K562 (cell line): ENCODE results near the gene PPP6R1. TPM values are rescaled to one million over a fixed set of nuclear protein-coding genes. Genes with fewer than 3 reads are reported as not detected.

Source experiments
- ATAC-seq: fragments of 200-7000 bp; cut with Tn5 transposase; 3 replicates; pipeline ENCODE4 v1.9.1; 2020; ENCODE audit warnings: moderate library complexity
- BruUV-seq: library from RNA; stranded (reverse); fragments of 400-500 nt; replicated peaks from 2 replicates; lab custom pipeline; 2021; lab: Mats Ljungman, UMichigan
- CTCF ChIA-PET: fragments of 300-600 bp; formaldehyde crosslinking; extraction: SDS; loops from one replicate; lab custom pipeline; 2021; ENCODE audit warnings: low intra/inter-chr PET ratio; lab: Yijun Ruan, JAX
- POLR2A ChIA-PET: fragments of 300-600, 350-650 bp; sonication (Branson Sonifier 250); formaldehyde crosslinking; extraction: SDS; loops from one replicate; lab custom pipeline; 2021; ENCODE audit warnings: antibody characterized with exemption, inconsistent platforms; lab: Yijun Ruan, JAX
- DNase-seq, 4 experiments: peaks; one replicate each; pipeline versions ENCODE4 v3.0.0 to v3.0.0-alpha.2; 2011 to 2018; ENCODE audit warnings: low spot score in 3 of 4, mixed read lengths in 3 of 4; ENCODE audit errors: extremely low read depth in 1 of 4
- FAIRE-seq: peaks from 2 replicates; lab custom pipeline; 2011; peaks lifted over from hg19 to GRCh38; lab: Jason Lieb, UNC
- H2AFZ ChIP-seq: 2 replicates; pipeline ENCODE4 v1.6.0; 2011; ENCODE audit warnings: low read depth, low read length, control low read depth, inconsistent platforms
- H3K27ac ChIP-seq: fragments of 200-600 bp; 3 replicates; pipeline ENCODE4 v1.8.0; 2011; ENCODE audit warnings: low read depth, mild to moderate bottlenecking, control low read depth, inconsistent platforms, low read length, moderate library complexity, mixed read lengths; ENCODE audit errors: extremely low read depth
- H3K27me3 ChIP-seq, 2 experiments: fragments of 300-600 bp in 1 of 2; 2 replicates in 1 of 2; 3 replicates in 1 of 2; pipeline versions ENCODE4 v1.6.0 to v1.8.0; 2011; ENCODE audit warnings: inconsistent platforms in 2 of 2, low read length in 2 of 2, mild to moderate bottlenecking in 1 of 2, mixed read lengths in 1 of 2, moderate library complexity in 1 of 2; ENCODE audit not compliant: control insufficient read depth in 2 of 2, insufficient read depth in 2 of 2
- H3K36me3 ChIP-seq: fragments of 300-600 bp; 3 replicates; pipeline ENCODE4 v1.8.0; 2011; ENCODE audit warnings: mild to moderate bottlenecking, low read length, inconsistent platforms; ENCODE audit not compliant: control insufficient read depth, insufficient read depth
- H3K4me1 ChIP-seq, 2 experiments: fragments of 200-600 bp in 1 of 2; replicated peaks in 1 of 2; 2 replicates in 1 of 2; 3 replicates in 1 of 2; pipeline versions ENCODE4 v1.5.1 to v1.8.0; 2011; ENCODE audit warnings: inconsistent platforms in 2 of 2, low read length in 2 of 2, mild to moderate bottlenecking in 1 of 2, mixed read lengths in 1 of 2, moderate library complexity in 1 of 2; ENCODE audit not compliant: control insufficient read depth in 2 of 2, insufficient read depth in 2 of 2
- H3K4me2 ChIP-seq: 2 replicates; pipeline ENCODE4 v1.6.1; 2011; ENCODE audit warnings: low read length, control low read depth, inconsistent platforms, mixed read lengths; ENCODE audit not compliant: insufficient read depth
- H3K4me3 ChIP-seq: fragments of 200-600 bp; sonication (generic), shearing (Covaris generic); 2 replicates; pipeline ENCODE4 v1.5.1; 2016; ENCODE audit warnings: control low read depth, inconsistent platforms
- H3K79me2 ChIP-seq: fragments of 200-600 bp; 3 replicates; pipeline ENCODE4 v1.8.0; 2011; ENCODE audit warnings: low read length, inconsistent platforms; ENCODE audit not compliant: control insufficient read depth, insufficient read depth
- H3K9ac ChIP-seq, 2 experiments: 2 replicates each; pipeline versions ENCODE4 v1.6.0 to v1.6.1; 2011; ENCODE audit warnings: low read depth in 2 of 2, low read length in 2 of 2, control low read depth in 1 of 2, inconsistent platforms in 1 of 2, mild to moderate bottlenecking in 1 of 2, mixed read lengths in 1 of 2; ENCODE audit not compliant: insufficient read depth in 1 of 2
- H3K9me1 ChIP-seq: one replicate; pipeline ENCODE4 v1.6.0; 2011; ENCODE audit warnings: inconsistent platforms, mild to moderate bottlenecking, low read length, moderate library complexity; ENCODE audit not compliant: control insufficient read depth, insufficient read depth
- H3K9me3 ChIP-seq: replicated peaks from 2 replicates; pipeline ENCODE4 v1.5.1; 2011; ENCODE audit warnings: low read depth, low read length, inconsistent platforms; ENCODE audit not compliant: control insufficient read depth, insufficient read depth
- H4K20me1 ChIP-seq: replicated peaks from 2 replicates; pipeline ENCODE4 v1.6.1; 2011; ENCODE audit warnings: low read length, inconsistent platforms, mixed read lengths; ENCODE audit not compliant: control insufficient read depth, insufficient read depth
- ELF4 ChIP-seq: fragments of 450-650 bp; formaldehyde crosslinking; IDR thresholded peaks from 2 replicates; pipeline ENCODE4 v1.4.0; 2022; ENCODE audit warnings: missing genetic modification characterization
- WGBS: fragments of 100-300 bp; shearing (Covaris generic); methylation state at CpG from one replicate; pipeline ENCODE4 v1.1.6; 2016; ENCODE audit warnings: low coverage, mixed read lengths; ENCODE audit not compliant: insufficient coverage; ENCODE audit errors: missing lambda C conversion rate; 5-methylcytosine and 5-hydroxymethylcytosine counted together
- in situ Hi-C: fragments of 300-500 bp; cut with MboI; formaldehyde crosslinking; loops from 4 replicates; pipeline ENCODE4 v1.15.0; 2018; ENCODE audit warnings: inconsistent platforms, mixed read lengths
- intact Hi-C: fragments of 100-400 bp; cut with micrococcal nuclease; formaldehyde crosslinking; loops from 2 replicates; pipeline ENCODE4 v1.14.2; 2022
- polyA plus RNA-seq, 8 experiments: library from polyadenylated mRNA; depleted of rRNA in 4 of 8; stranded (reverse) in 5 of 8; unstranded in 3 of 8; fragments of >200 nt; fragmentation: Nextera tagmentation in 2 of 8; fragmentation: Illumina TruSeq in 1 of 8; extraction: Ambion mirVana in 2 of 8; extraction: Trizol in 1 of 8; gene quantifications; 2 replicates each; pipeline versions ENCODE4 v1.2.1 to v1.2.3, GENCODE V29; 2011 to 2014; ENCODE audit warnings: inconsistent platforms in 1 of 8, missing spikeins in 1 of 8
- total RNA-seq, 7 experiments: library from RNA; depleted of rRNA in 6 of 7; stranded (reverse); fragments of >200 nt in 6 of 7; fragmentation: Illumina TruSeq in 2 of 7; extraction: Trizol in 2 of 7; gene quantifications; 2 replicates each; pipeline versions ENCODE4 v1.2.1 to v1.2.3, GENCODE V29; 2011 to 2021; ENCODE audit warnings: low replicate concordance in 1 of 7
- TF ChIP-seq, protein P1 (sequence below): fragments of 250-450 bp; sonication (Bioruptor Pico); IDR thresholded peaks from 2 replicates; pipeline ENCODE4 v1.5.0; 2021; ENCODE audit warnings: mild to moderate bottlenecking, moderate library complexity
- TF ChIP-seq, protein P2 (sequence below), 2 experiments: fragments of 450-650 bp in 1 of 2; sonication (generic) in 1 of 2; formaldehyde crosslinking; conservative IDR thresholded peaks; 2 replicates each; pipeline versions ENCODE4 v1.4.0 to v1.8.1; 2020 to 2022; ENCODE audit warnings: mild to moderate bottlenecking in 1 of 2, missing genetic modification reagents in 1 of 2
- TF ChIP-seq, protein P3 (sequence below): fragments of 250-450 bp; sonication (Bioruptor Pico); IDR thresholded peaks from 2 replicates; pipeline ENCODE4 v1.4.0; 2020

PPP6R1 gene
- total and polyA plus RNA-seq, 9 of the 15 experiments (the other 6 are each of a cell fraction or from before 2014, with no cell fraction given) = 0.48 to 135 (median 37.2) TPM

DNA sequence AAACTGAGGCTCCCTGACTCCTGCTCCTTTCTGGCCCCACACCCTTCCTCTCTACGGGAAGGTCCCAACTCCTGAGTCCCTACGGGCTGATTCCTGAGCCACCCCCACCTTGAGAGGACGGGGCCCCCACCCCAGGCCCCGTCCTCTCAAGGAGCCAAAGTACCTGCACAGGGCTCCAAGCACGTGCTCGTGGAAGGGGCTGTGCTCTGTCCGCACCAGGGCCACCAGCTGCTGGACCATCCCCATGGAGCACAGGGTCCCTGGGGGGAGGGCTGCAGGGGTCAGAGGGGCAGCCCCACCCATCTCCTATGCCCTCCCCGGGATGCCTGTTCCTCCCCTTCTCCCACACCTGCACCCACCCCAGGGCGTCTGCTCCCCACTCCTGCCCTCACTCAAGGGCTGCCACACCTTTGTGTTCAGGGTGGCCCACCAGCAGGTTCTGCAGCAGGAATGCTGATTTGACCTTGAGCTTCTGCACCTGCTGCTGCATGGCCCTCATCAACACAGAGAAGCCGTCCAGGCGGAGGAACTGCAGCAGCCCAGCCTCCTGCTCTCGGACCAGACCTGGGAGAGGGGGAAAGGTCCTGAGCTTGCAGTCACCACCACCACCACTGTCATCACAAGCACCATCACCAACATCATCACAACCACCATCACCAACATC lies 7.0 kb upstream of the PPP6R1 start:
- Histone ChIP-seq H3K27me3 (no peaks in the 10 kb centered on the region), H4K20me1 (no peaks in the 10 kb centered on the region), H3K27ac (no peak overlapping the region), H3K9me3 (peaks cover 3% of the 10 kb centered on the region; the same call in 1 of the 2 replicates), H3K4me1 (peaks cover 10 to 32% of the 10 kb centered on the region in 2 experiments; a peak in 4 of 5 replicates), H3K9me1 (no peaks in the 10 kb centered on the region), H3K4me2 (no peak overlapping the region), H3K9ac (no peak overlapping the region), H3K4me3 (no peak overlapping the region), H3K36me3 (peaks cover 12% of the 10 kb centered on the region; the same call in 2 of the 3 replicates), H2AFZ (no peak overlapping the region), H3K79me2 (0 out of 3 replicates have a peak, but pooled peaks cover 4% of the 10 kb centered on the region)
- ATAC-seq (no peak), DNase-seq (no peak), FAIRE-seq (no peak)
- WGBS = 93% methylated on average over 7 of the region's 12 CpGs
- ChIA-PET CTCF (no interaction called here), POLR2A (no interaction called here)
- in situ Hi-C loops (no loop called here), intact Hi-C loops (no loop called here)
- no TSS peak for BruUV-seq
- TF ChIP-seq, protein P1, sequence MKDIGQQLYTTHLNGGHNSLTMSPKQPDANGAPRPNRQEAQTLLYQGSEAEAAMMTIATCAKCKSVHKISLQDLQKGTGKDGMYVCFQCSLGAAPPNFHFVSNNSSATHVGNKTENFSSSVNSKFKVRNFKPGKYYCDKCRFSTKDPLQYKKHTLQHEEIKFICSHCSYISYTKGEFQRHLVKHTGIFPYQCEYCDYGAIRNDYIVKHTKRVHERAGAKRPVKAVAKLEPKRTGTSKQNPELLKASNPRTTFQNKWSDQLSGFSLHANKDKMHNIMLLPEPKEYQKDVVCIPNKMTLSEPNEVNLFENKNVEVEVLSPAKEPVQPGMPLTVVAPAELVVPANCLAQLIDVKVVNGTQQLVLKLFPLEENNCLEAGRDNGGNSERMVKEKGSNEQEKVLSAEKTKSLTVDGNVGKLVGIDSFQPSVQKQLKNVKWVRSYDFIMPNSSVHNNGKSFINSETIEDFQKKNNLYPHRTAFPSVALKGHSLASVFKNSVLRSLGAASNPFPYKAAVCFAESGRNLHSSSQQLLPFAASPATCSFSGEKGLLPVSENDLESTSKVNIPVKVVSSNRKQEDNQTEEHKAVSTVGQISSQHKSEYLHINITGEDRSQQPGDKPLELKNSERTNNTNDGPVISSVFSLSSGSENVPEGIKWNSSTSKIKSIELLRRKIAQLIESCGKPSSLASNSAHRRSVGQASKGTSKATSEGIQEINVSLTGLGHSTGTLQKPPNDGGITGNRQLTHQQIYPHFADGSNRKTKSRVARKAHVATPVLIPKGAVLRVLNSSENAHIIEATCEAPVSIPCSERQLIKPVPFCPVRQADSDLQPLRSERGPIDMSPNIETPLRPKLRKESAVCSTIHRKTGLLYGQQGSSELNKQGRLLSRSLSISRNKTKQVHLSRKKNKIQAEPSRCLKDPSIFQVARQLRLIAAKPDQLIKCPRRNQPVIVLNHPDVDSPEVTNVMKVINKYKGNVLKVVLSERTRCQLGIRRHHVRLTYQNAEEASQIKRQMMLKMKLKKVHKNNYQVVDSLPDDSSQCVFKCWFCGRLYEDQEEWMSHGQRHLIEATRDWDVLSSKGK (CRISPR knock-in tag) = no peak
- TF ChIP-seq ELF4 (CRISPR knock-in tag) = no peak
- TF ChIP-seq, protein P2, sequence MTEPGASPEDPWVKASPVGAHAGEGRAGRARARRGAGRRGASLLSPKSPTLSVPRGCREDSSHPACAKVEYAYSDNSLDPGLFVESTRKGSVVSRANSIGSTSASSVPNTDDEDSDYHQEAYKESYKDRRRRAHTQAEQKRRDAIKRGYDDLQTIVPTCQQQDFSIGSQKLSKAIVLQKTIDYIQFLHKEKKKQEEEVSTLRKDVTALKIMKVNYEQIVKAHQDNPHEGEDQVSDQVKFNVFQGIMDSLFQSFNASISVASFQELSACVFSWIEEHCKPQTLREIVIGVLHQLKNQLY (CRISPR knock-in tag; conservative IDR thresholded peaks at IDR 0.05) = no peak
- TF ChIP-seq, protein P3, sequence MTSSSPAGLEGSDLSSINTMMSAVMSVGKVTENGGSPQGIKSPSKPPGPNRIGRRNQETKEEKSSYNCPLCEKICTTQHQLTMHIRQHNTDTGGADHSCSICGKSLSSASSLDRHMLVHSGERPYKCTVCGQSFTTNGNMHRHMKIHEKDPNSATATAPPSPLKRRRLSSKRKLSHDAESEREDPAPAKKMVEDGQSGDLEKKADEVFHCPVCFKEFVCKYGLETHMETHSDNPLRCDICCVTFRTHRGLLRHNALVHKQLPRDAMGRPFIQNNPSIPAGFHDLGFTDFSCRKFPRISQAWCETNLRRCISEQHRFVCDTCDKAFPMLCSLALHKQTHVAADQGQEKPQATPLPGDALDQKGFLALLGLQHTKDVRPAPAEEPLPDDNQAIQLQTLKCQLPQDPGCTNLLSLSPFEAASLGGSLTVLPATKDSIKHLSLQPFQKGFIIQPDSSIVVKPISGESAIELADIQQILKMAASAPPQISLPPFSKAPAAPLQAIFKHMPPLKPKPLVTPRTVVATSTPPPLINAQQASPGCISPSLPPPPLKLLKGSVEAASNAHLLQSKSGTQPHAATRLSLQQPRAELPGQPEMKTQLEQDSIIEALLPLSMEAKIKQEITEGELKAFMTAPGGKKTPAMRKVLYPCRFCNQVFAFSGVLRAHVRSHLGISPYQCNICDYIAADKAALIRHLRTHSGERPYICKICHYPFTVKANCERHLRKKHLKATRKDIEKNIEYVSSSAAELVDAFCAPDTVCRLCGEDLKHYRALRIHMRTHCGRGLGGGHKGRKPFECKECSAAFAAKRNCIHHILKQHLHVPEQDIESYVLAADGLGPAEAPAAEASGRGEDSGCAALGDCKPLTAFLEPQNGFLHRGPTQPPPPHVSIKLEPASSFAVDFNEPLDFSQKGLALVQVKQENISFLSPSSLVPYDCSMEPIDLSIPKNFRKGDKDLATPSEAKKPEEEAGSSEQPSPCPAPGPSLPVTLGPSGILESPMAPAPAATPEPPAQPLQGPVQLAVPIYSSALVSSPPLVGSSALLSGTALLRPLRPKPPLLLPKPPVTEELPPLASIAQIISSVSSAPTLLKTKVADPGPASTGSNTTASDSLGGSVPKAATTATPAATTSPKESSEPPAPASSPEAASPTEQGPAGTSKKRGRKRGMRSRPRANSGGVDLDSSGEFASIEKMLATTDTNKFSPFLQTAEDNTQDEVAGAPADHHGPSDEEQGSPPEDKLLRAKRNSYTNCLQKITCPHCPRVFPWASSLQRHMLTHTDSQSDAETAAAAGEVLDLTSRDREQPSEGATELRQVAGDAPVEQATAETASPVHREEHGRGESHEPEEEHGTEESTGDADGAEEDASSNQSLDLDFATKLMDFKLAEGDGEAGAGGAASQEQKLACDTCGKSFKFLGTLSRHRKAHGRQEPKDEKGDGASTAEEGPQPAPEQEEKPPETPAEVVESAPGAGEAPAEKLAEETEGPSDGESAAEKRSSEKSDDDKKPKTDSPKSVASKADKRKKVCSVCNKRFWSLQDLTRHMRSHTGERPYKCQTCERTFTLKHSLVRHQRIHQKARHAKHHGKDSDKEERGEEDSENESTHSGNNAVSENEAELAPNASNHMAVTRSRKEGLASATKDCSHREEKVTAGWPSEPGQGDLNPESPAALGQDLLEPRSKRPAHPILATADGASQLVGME (CRISPR knock-in tag) = no peak
